ENCODE data around the gene MARCKS.
"Not testable (repeated sequence)": the region's sequence is repeated elsewhere in the genome, so short reads cannot be mapped to it uniquely, and the experiment has no call there.

Gene MARCKS

DNA sequence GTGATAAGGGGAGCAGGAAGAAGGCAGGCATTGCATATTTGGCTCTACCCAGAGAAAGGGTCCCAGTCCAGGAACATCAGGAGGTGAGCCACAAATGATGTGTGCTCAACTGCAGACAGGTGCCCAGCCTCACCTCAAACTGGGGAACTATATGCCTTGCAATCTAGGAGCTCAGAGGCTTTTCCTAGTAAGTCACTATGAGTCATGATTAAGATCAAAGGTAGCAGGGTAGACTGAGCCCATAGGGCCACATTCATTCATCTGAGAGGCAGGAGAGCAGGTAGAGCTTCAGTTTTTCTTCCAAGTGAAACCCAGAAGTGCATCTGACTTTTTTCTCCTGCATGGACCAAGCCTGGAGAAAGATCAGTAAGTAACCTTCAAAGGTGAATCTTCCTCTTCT is 31.3 kb downstream of the MARCKS start:
- FAIRE-seq, result no peak

GRCh38 chr6:113888956-113889630 is 31.9 kb downstream of the MARCKS start:
- no peak for FAIRE-seq

DNA sequence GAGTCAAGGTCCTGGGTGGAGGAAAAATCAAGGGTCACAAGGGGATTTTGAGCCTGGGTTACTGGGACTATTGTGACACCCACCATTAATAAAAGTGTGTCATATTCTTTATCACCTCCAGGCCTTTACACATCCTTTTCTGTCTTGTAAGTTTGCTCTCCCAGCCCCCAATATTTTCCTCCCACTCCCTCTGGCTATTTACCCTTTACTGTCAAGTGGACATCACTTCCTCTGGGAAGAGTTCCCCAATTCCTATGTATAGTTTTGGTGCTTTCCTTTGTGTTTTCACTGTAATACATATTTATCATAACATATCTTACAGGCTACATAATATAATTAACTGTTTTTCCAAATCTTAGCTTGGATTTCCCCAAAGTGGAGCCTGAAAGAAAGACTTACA is 36.3 kb downstream of the MARCKS start:
- FAIRE-seq, result no peak

GRCh38 chr6:113893866-113894265 is 36.7 kb downstream of the MARCKS start:
- no peak for FAIRE-seq

- no peak for FAIRE-seq
Measured at GRCh38 chr6:113894712-113895674, 37.8 kb downstream of the MARCKS start.

DNA sequence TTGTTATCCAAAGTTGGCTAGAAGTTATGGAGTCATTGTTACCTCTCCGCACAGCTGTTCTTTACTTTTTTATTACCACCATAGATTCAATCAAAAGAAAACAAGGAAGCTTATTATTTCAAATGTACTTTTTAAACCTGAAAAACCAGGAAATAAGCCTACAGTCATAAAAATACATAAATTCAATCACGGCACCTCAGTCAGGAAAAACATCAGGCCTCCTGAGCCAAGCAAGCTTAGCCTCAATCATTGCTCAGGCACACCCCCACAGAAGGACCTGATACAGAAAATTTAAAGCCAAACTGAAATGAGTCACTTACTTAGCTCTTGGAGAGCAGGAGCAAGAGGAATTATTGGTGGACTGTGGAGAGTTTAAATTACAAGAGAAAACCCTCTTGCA is 44.3 kb downstream of the MARCKS start:
- no peak for FAIRE-seq

DNA sequence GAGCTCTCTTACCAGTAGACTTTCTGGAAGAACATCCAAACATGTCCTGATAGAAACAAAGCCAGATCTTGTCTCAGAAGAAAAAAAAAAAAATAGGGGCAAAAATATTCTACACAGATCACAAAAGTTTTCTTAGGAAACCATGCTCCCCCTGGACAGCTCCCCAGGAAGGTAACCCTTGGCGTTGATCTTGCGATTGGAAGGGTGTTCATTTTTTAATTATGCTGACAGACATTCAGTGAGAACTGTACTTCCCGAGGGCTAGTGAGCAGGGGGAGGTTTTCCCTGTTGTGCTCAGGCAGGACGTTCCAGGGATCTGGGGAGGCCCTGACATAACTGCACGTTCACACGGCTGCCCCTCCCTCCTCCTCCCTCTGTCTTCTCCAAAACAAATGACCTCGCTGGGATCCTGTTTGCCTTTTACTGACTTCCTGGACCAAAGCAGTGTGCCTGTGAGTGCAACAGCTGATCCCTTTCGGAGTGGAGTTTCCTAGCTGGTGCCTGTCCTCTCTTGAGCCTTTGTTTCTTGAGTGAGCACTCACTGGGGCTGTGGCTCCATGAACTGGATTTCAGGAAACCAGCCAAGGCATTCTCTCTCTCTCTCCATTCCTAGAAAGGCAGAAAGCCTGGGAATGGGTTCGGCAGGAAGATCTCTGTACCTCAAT is 46.7 kb downstream of the MARCKS start:
- no peak for FAIRE-seq

- FAIRE-seq, result no peak
Measured at GRCh38 chr6:113907102-113907815, 50.1 kb downstream of the MARCKS start.

DNA sequence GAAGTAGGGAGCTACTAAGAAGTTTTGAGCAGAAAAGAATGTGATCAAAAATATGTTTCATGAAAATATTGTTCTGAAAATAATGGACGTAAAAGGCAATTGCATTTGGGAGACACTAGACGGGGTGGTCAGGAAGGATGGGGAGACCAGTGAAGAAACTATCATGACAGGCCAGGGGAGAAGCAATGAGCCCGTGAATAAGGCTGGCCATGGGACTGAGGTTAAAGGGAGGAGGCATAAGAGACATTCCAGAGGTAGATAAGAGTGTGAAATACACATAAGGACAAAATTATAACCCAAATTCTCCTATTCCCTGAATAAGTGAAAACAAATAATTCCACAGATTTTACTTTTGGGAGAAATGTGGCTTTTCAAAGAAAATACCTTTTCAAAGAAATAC is 51.7 kb downstream of the MARCKS start:
- FAIRE-seq, result no peak

DNA sequence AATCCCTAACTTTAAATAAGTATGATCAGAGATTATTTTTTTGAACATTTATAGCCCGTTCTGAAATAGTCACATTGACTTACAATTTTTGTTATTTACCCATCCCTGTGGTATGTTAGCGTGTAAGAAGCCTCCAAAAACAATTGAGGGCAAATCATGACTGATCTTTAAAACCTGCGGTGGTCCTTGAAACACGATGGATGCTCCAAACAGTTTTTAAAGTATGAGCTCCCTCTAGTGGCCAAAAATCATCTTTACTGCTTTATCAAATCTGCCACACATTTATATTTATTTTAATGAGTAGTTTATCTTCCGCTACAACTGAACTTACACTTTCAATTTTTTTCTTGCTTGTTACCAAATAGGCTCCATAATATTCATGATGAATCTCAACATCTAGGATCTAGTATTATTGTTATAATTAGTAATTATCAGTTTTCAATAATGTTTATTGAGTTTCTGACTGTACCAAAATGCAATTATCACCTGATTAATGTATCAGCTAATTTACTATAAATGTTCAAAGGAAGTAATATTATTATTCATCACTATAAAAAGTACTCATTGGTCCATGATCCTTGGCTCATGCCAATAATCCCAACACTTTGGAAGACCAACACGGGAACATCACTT is 52.2 kb downstream of the MARCKS start:
- FAIRE-seq, result peak; percentile 92

- FAIRE-seq, result not testable (repeated sequence)
Measured at GRCh38 chr6:113910285-113910684, 53.1 kb downstream of the MARCKS start.
